Glutamatergic neuron (in vitro differentiated cells): Measurements from ENCODE around the gene ABHD12. TPM values are rescaled to one million over a fixed set of nuclear protein-coding genes. Genes with fewer than 3 reads are reported as not detected.

Experiments
- DNase-seq: peaks from one replicate; pipeline ENCODE4 v3.0.0; 2022
- H3K27ac Mint-ChIP-seq: one replicate; pipeline ENCODE4 v1.8.0; 2020; ENCODE audit warnings: mild to moderate bottlenecking, mixed read lengths, inconsistent platforms; ENCODE audit not compliant: unreplicated experiment
- H3K27me3 Mint-ChIP-seq: one replicate; pipeline ENCODE4 v1.8.0; 2020; ENCODE audit warnings: mild to moderate bottlenecking, moderate library complexity, mixed read lengths, inconsistent platforms; ENCODE audit not compliant: unreplicated experiment
- H3K36me3 Mint-ChIP-seq: one replicate; pipeline ENCODE4 v1.8.0; 2020; ENCODE audit warnings: mild to moderate bottlenecking, mixed read lengths, inconsistent platforms; ENCODE audit not compliant: unreplicated experiment
- H3K4me1 Mint-ChIP-seq: one replicate; pipeline ENCODE4 v1.8.0; 2020; ENCODE audit warnings: mild to moderate bottlenecking, low read depth, mixed read lengths, inconsistent platforms; ENCODE audit not compliant: unreplicated experiment
- H3K4me3 Mint-ChIP-seq: one replicate; pipeline ENCODE4 v1.8.0; 2020; ENCODE audit warnings: mild to moderate bottlenecking, mixed read lengths, inconsistent platforms; ENCODE audit not compliant: unreplicated experiment
- H3K9me3 Mint-ChIP-seq: one replicate; pipeline ENCODE4 v1.8.0; 2020; ENCODE audit warnings: mild to moderate bottlenecking, moderate library complexity, mixed read lengths, inconsistent platforms; ENCODE audit not compliant: unreplicated experiment
- CTCF ChIP-seq: fragments of 200-600 bp; sonication (generic); IDR thresholded peaks from one replicate; pipeline ENCODE4 v1.5.0; 2021; ENCODE audit not compliant: partially characterized antibody, unreplicated experiment
- total RNA-seq: library from RNA; stranded (reverse); fragmentation: NEBNext Ultra II Directional; extraction: Animal tissue kit (Norgen Biotek cat#: 25700); gene quantifications from one replicate; pipeline ENCODE4 v1.2.1, GENCODE V29; 2021; ENCODE audit not compliant: unreplicated experiment

ABHD12 gene
- total RNA-seq, 1 donor from 2014 or later, result 101 TPM

DNA sequence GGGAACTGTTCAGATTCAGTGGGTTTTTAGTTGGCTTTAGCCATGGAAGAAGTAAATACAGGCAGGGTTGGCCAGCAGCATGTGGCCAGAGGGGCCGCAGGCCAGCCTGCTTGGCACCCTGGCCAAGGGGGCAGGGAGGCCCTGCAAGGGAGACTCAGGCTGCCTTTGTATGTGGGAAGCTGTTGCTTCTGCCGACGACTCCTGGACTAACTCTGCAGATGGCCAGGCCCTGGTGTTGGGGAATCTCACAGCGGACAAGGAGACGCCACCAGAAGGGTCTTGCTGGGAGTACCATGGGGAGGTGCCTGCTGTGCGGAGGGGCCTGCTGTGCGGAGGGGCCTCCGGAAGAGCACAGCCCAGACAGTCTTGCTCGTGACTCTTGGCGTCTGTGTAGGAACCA lies 117.6 kb downstream of the ABHD12 start:
- peak; percentile 10 for DNase-seq
- Mint-ChIP-seq H3K27me3 (peaks cover 8% of the 10 kb centered on the region), H3K27ac (no peak overlapping the region), H3K9me3 (peaks cover 12% of the 10 kb centered on the region), H3K36me3 (peaks cover 10% of the 10 kb centered on the region), H3K4me3 (no peak overlapping the region), H3K4me1 (peaks cover 5% of the 10 kb centered on the region)
- no peak for TF ChIP-seq CTCF

- DNase-seq, result no peak
- H3K27ac Mint-ChIP-seq, result no peak overlapping the region
- no peak overlapping the region for H3K4me3 Mint-ChIP-seq
- H3K36me3 Mint-ChIP-seq, result peaks cover 10% of the 10 kb centered on the region
- TF ChIP-seq CTCF, result no peak
- peaks cover 8% of the 10 kb centered on the region for H3K27me3 Mint-ChIP-seq
- peaks cover 12% of the 10 kb centered on the region for H3K9me3 Mint-ChIP-seq
- H3K4me1 Mint-ChIP-seq, result peaks cover 6% of the 10 kb centered on the region
Measured at GRCh38 chr20:25272223-25273000, 118.2 kb downstream of the ABHD12 start.

DNA sequence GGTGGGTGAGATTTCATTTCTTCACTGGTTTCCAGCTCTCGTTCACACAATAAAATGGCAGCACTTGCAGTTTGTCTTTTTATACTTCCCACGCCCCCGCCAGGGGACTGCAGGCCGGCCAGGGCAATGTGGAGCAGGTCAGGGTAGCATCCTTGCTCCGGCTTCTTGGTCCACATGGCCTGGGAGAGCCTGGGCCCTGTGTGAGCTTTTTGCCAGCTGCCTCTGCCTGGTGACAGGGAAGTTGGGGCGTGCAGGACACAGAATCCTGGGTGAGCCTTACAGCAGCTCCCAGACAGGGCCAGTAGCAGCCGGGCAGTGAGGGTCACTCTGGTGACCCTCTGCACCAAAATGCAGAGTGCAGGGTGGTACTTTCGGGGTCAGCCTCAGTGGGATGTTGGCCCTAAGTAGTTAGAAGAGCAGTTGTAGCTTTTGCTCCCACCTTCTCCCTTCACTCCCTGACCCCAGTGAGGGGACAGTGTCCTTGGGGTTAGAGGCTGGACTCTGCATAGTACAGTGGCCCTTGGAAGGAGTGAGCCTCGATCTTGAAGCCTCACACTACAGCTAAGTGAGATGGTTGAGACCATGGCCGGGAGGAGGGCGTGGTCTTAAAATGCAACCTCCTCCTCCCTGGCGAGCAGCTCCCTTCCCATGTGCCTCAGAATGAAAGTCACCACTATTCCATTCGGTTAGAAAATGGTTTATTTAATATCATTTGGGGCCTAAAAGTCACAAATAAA lies 119.0 kb downstream of the ABHD12 start:
- Mint-ChIP-seq H3K36me3 (peaks cover 10% of the 10 kb centered on the region), H3K27me3 (peaks cover 8% of the 10 kb centered on the region), H3K9me3 (peaks cover 12% of the 10 kb centered on the region), H3K4me1 (peaks cover 6% of the 10 kb centered on the region), H3K4me3 (no peak overlapping the region), H3K27ac (no peak overlapping the region)
- no peak for TF ChIP-seq CTCF
- no peak for DNase-seq

GRCh38 chr20:25270829-25271251 lies 119.8 kb downstream of the ABHD12 start:
- no peak for TF ChIP-seq CTCF
- Mint-ChIP-seq H3K4me1 (peaks cover 6% of the 10 kb centered on the region), H3K27ac (no peak overlapping the region), H3K4me3 (no peak overlapping the region), H3K9me3 (peaks cover 9% of the 10 kb centered on the region), H3K36me3 (peaks cover 10% of the 10 kb centered on the region), H3K27me3 (peaks cover 8% of the 10 kb centered on the region)
- DNase-seq, result no peak

GRCh38 chr20:25269833-25270170 lies 120.8 kb downstream of the ABHD12 start:
- Mint-ChIP-seq H3K4me3 (no peak overlapping the region), H3K4me1 (peaks cover 6% of the 10 kb centered on the region), H3K36me3 (peaks cover 10% of the 10 kb centered on the region), H3K27ac (no peak overlapping the region), H3K9me3 (peaks cover 4% of the 10 kb centered on the region), H3K27me3 (peaks cover 1% of the 10 kb centered on the region)
- no peak for TF ChIP-seq CTCF
- no peak for DNase-seq
